ENCODE results near the gene TBC1D22B. TPM values are rescaled to one million over a fixed set of nuclear protein-coding genes. Genes with fewer than 3 reads are reported as not detected.
A peak's percentile ranks its signal among the peaks of the same experiment; 100 is the strongest.

The TBC1D22B gene
- 8.0 and 8.7 TPM in 2 replicates for total RNA-seq (2014; rRNA removed; shearing (Covaris generic))
- 12.3 and 13.4 TPM in 2 replicates for total RNA-seq (2022)
- Bru-seq, nascent RNA = percentile 67 among the genes with signal in this experiment
- BruChase-seq, experiment 1, labeled RNA remaining after a 6-hour chase = percentile 60 among the genes with signal in this experiment
- BruChase-seq, experiment 2, labeled RNA remaining after a 2-hour chase = percentile 63 among the genes with signal in this experiment
- long read RNA-seq, transcript TBC1D22B-201 (13 exons, 3,462 nt) = major isoform, 13 of 19 reads
- long read RNA-seq, partial matches to known transcripts = 1 of 19 reads
- long read RNA-seq, other reads (novel, unspliced or antisense) = 5 of 19 reads

- DNase-seq (ENCODE audit: low spot score) = peak; percentile 94
- Histone ChIP-seq H3K4me2 (ENCODE audit: low read length) (peak within 1 kb of the TSS; percentile 81), H3K27ac (ENCODE audit: low read depth, low read length, poor library complexity, severe bottlenecking) (no peak within 1 kb of the TSS), H2AFZ (ENCODE audit: low read length) (peak within 1 kb of the TSS; percentile 94), H3K4me1 (ENCODE audit: insufficient read depth, low read length, poor library complexity, severe bottlenecking) (peaks cover 27% of the 10 kb centered on the region), H3K79me2 (ENCODE audit: insufficient read depth, low read depth, low read length) (peaks cover 23% of the 10 kb centered on the region; the same call in 1 of the 2 replicates), H3K4me3 (ENCODE audit: low read depth, low read length, poor library complexity, severe bottlenecking) (peak within 1 kb of the TSS; percentile 97), H3K9me3 (ENCODE audit: low read length) (no peaks in the 10 kb centered on the region), H4K20me1 (ENCODE audit: insufficient read depth, low read length) (peaks cover 5% of the 10 kb centered on the region; the same call in 1 of the 2 replicates), H3K36me3 (ENCODE audit: insufficient read depth, low read length) (no peaks in the 10 kb centered on the region), H3K9me2 (ENCODE audit: insufficient read depth, low read length) (no peaks in the 10 kb centered on the region)
- ChIA-PET CTCF (ENCODE audit: unreplicated experiment) (interaction anchor here (0.5 to 0.6 kb wide), 3 partner anchors 129 to 239 kb away, joined by 3 read pairs; no protein-coding TSS in a partner anchor), POLR2A (interaction anchor here (0.6 to 1.2 kb wide), 6 partner anchors 8 to 674 kb away, joined by 3 to 4 read pairs (median 3); partner anchors contain the start of gene MTCH1)
- intact Hi-C loops (cut with micrococcal nuclease; ENCODE audit: unreplicated experiment) = no loop called here
- BruUV-seq (replicated peaks) = no TSS peak
- TF ChIP-seq EZH2phosphoT487 (IDR thresholded peaks at IDR 0.05; ENCODE audit: borderline replicate concordance, low read depth, low read length) (no peak), CTCF (conservative IDR thresholded peaks at IDR 0.05; ENCODE audit: low read length) (no peak)
Observed at GRCh38 chr6:37257634-37258404, at the start of gene TBC1D22B, which contains the start of gene TMEM217. Gene TBC1D22B, plus strand, starts transcription at chr6:37257772. Its CDS starts 146 bp downstream, at chr6:37257918. Gene TMEM217, minus strand, starts transcription at chr6:37258144. Its CDS starts 39,114 bp downstream, at chr6:37219030.

DNA sequence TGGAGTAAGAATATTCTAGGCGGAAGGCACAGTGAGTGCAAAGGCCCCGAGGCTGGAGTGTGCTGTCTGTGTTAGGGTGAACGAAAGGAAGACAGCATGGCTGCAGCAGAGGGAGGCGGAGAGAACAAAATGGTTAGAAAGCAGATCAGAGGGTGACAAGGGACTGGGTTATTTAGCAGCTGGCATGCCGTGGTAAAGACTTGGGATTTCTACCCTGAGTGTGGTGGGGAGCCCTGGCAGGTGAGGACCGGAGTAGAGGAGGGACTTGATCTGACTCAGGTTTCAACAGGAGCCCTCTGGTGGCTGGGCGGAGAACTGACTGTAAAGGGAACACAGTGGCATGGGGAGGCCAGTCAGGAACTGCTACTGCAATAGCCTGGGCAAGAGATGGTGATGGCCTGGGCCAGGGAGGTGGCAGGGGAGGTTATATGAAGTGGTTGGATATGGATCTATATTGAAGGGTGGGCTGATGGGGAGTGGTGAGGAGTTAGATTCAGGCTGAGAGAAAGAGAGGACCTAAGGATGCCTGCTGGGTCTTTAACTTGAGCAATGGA is 49.6 kb upstream of the TBC1D22B start:
- no peaks in the 10 kb centered on the region for H3K79me2 ChIP-seq (ENCODE audit: insufficient read depth, low read depth, low read length)
- H3K4me1 ChIP-seq (ENCODE audit: insufficient read depth, low read length, poor library complexity, severe bottlenecking) = no peaks in the 10 kb centered on the region
- no peaks in the 10 kb centered on the region for H3K9me2 ChIP-seq (ENCODE audit: insufficient read depth, low read length)
- no TSS peak for BruUV-seq (replicated peaks)
- H2AFZ ChIP-seq (ENCODE audit: low read length) = no peak overlapping the region
- TF ChIP-seq EZH2phosphoT487 (IDR thresholded peaks at IDR 0.05; ENCODE audit: borderline replicate concordance, low read depth, low read length) = no peak
- peak; percentile 88 for TF ChIP-seq CTCF (conservative IDR thresholded peaks at IDR 0.05; ENCODE audit: low read length)
- no peak overlapping the region for H3K27ac ChIP-seq (ENCODE audit: low read depth, low read length, poor library complexity, severe bottlenecking)
- POLR2A ChIA-PET = interaction anchor here (1.3 kb wide), 1 partner anchor 32 kb away, joined by 3 read pairs; no protein-coding TSS in a partner anchor
- no peak overlapping the region for H3K4me2 ChIP-seq (ENCODE audit: low read length)
- peak; percentile 81 for DNase-seq (ENCODE audit: low spot score)
- no peaks in the 10 kb centered on the region for H4K20me1 ChIP-seq (ENCODE audit: insufficient read depth, low read length)
- no peak overlapping the region for H3K4me3 ChIP-seq (ENCODE audit: low read depth, low read length, poor library complexity, severe bottlenecking)
- H3K9me3 ChIP-seq (ENCODE audit: low read length) = no peaks in the 10 kb centered on the region
- intact Hi-C loops (cut with micrococcal nuclease; ENCODE audit: unreplicated experiment) = loop anchor here (1.0 to 5.0 kb wide), 2 partner anchors 36 to 441 kb away; no protein-coding TSS in a partner anchor
- H3K36me3 ChIP-seq (ENCODE audit: insufficient read depth, low read length) = no peaks in the 10 kb centered on the region
- CTCF ChIA-PET (ENCODE audit: unreplicated experiment) = interaction anchor here (0.6 kb wide), 1 partner anchor 32 kb away, joined by 7 read pairs; no protein-coding TSS in a partner anchor
